RWPE1 (cell line): ENCODE results near the gene PAK5.

Experiments
- CTCF ChIA-PET: fragments of 350-600 bp; sonication (Branson Sonifier 250); formaldehyde crosslinking; extraction: SDS; loops from one replicate; lab custom pipeline; 2021; lab: Yijun Ruan, JAX
- POLR2A ChIA-PET: fragments of 400-600 bp; formaldehyde crosslinking; extraction: SDS; loops from one replicate; lab custom pipeline; 2020; ENCODE audit warnings: antibody characterized with exemption; ENCODE audit not compliant: low non-redundant PET; lab: Yijun Ruan, JAX
- DNase-seq: peaks from one replicate; pipeline ENCODE4 v3.0.0; 2012; ENCODE audit warnings: low spot score
- H3K27ac ChIP-seq: fragments of 450-650 bp; 2 replicates; pipeline ENCODE4 v1.5.1; 2017
- TF ChIP-seq, protein P1 (sequence below): fragments of 450-650 bp; conservative IDR thresholded peaks from 2 replicates; pipeline ENCODE4 v1.5.1; 2017; ENCODE audit warnings: low read depth, mild to moderate bottlenecking

The PAK5 gene

DNA sequence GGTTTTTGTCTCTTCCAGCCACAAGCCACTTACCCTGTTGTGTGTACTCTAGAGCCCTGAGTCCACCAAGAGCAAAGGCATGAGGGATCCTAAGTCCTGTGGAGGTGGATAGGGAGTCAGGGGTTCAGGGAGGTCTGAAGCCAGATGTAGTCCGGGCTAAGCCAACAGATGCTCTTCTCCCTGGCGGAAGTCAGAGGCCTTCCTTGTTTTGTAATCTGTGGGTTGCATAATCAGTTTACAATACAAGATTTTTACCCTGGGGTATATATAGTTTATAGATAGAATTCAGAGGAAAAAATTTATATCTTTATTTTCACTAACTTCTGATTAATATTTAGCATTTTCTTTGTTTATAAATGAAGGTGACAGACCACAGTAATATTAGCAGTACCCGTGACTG is 315.2 kb downstream of the PAK5 start:
- ChIA-PET POLR2A (no interaction called here), CTCF (no interaction called here)
- no peak overlapping the region for H3K27ac ChIP-seq
- TF ChIP-seq, protein P1, sequence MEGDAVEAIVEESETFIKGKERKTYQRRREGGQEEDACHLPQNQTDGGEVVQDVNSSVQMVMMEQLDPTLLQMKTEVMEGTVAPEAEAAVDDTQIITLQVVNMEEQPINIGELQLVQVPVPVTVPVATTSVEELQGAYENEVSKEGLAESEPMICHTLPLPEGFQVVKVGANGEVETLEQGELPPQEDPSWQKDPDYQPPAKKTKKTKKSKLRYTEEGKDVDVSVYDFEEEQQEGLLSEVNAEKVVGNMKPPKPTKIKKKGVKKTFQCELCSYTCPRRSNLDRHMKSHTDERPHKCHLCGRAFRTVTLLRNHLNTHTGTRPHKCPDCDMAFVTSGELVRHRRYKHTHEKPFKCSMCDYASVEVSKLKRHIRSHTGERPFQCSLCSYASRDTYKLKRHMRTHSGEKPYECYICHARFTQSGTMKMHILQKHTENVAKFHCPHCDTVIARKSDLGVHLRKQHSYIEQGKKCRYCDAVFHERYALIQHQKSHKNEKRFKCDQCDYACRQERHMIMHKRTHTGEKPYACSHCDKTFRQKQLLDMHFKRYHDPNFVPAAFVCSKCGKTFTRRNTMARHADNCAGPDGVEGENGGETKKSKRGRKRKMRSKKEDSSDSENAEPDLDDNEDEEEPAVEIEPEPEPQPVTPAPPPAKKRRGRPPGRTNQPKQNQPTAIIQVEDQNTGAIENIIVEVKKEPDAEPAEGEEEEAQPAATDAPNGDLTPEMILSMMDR, result no peak
- DNase-seq, result no peak

DNA sequence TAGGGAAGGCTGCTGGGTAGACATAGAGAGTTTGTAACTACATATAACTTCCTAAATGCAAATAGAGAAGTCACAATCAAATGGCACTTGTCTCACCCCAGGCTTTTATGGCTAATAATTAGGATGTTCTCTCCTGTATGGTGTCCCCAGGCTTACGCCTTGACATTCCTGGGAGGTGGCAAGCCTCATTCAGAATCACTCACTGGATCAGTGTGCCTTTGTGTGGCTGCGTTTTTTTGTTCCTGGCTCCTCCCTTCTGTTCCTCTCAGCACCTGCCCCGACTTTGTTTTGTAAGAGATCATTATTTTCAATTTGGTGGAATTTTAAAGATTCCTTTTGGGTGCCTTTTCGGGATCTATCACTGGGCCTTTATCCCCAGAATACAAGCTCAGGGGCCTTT is 318.8 kb downstream of the PAK5 start:
- no peak for DNase-seq
- CTCF ChIA-PET, result no interaction called here
- TF ChIP-seq, protein P1, result no peak
- POLR2A ChIA-PET, result no interaction called here
- no peak overlapping the region for H3K27ac ChIP-seq

DNA sequence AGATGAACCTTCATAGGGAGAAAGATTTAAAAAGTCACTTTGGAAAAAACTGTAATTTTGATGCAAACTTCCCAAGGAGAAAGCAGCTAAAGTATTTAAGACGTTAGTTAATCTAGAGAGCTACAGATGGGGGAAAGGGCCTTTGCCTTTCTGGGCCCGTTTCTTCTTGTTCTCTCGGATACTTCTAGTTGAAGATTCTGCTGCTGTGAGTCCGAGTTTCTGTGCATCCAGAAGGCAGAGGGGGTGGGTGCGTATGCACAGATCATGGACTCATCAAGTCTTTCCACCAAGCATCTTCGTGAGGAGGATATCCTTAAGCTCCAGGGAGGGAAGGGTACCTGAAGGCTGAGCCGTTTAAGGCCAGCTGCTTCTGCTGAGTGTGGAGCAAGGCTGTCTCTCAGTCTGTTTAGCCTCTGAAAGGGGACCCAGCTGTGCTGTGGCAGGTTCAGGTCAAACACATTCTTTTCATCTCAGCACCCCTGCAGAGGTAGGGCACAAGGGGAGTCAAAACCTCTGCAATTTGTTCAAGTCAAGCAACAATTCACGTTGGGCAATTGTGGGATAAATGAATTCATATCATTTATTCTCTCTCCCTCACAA is 320.2 kb downstream of the PAK5 start:
- TF ChIP-seq, protein P1, result no peak
- POLR2A ChIA-PET, result no interaction called here
- DNase-seq, result no peak
- H3K27ac ChIP-seq, result no peak overlapping the region
- CTCF ChIA-PET, result interaction anchor here (0.7 kb wide), 1 partner anchor 155 kb away, joined by 4 read pairs; no protein-coding TSS in a partner anchor

DNA sequence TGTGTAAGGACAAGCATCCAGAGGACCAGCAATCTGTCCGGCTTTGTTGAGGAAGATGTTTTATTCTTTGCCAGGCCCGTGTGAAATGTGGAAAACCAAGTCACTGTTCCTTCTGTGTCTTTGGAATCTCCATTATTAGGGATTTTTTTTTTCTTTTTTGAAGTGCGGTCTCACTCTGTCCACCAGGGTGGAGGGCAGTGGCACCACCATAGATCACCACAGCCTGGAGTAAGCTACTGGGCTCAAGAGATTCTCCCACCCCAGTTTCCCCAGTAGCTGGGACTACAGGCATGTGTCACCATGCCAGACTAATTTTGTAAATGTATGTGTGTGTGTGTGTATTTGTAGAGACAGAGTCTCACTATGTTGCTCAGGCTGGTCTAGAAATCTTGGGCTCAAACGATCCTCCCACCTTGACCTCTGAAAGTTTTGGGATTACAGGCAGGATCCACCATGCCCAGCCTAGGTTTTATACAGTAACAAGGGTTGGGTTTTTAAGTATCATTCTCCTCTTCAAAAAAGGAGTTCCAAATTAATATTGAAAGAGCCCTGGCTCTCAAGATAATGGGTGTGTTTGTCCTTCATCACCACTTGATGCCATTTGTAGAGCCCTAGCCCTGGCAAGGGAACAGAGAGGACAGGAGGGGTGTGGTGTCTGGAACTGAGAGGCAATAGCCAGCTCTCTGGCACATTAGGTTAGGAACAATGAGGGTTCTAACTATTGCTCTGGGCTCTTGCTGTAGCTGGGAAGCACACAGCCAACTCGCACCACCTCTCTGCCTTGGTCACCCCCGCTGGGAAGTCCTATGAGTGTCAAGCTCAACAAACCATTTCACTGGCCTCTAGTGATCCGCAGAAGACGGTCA is 321.3 kb downstream of the PAK5 start:
- CTCF ChIA-PET, result interaction anchor here (0.5 kb wide), 1 partner anchor 763 kb away, joined by 3 read pairs; no protein-coding TSS in a partner anchor
- POLR2A ChIA-PET, result no interaction called here
- no peak for DNase-seq
- no peak overlapping the region for H3K27ac ChIP-seq
- TF ChIP-seq, protein P1, result no peak

DNA sequence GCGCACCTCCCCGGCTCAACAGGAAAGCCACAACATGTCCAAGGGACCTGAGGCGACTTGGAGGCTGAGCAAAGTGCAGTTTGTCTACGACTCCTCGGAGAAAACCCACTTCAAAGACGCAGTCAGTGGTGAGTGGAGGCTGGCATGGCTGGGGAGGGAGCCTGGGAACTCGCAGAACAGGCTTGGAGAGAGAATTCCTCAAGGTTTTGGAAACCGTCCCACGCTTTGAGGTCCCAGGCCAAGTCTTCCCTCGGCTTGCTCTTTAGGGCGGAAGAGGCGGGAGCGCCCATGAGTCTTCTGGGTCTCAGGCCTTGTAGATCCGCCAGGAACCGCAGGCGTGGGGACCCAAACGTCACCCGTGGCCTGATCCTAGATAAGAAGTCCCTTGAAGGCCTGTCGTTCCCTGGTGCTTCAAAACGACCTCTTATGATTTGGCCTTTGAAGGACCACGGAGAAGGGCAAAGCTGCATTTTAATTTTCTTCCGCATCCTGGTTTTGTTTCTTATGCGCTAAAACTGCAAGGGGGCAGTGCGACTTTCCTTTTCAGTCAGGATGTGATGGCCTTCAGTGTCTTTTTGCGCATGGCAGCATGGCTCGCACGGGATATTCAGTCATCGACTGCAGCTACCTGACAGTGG is 322.5 kb downstream of the PAK5 start:
- no peak overlapping the region for H3K27ac ChIP-seq
- CTCF ChIA-PET, result interaction anchor here (0.5 kb wide), 1 partner anchor 762 kb away, joined by 3 read pairs; no protein-coding TSS in a partner anchor
- POLR2A ChIA-PET, result no interaction called here
- DNase-seq, result no peak
- TF ChIP-seq, protein P1, result no peak

DNA sequence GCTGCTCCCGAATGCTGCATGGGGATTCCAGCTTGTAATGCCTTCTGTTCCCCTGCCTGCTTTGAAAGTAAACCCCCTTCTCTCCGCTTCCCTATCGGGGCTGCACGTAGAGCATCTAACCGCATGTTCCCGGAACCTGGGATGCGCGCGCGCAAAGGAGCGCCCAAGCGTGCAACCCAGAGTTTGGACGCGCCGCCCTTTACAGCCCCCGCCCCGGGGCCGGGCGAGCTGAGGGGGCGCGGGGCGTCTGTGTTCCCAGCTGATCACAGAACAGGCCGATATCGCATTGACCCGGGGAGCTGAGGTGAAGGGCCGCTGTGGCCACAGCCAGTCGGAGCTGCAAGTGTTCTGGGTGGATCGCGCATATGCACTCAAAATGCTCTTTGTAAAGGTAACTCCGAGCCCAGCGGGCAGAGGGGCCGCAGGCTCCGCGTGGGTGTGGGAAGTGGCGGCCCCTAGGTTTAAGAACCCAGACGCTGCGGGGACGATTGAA is 323.1 kb downstream of the PAK5 start:
- ChIA-PET CTCF (no interaction called here), POLR2A (no interaction called here)
- no peak for DNase-seq

More for the DNA sequence above, 323.1 kb downstream of the PAK5 start:
- TF ChIP-seq, protein P1, result no peak
- no peak overlapping the region for H3K27ac ChIP-seq
